Fibroblast of lung (primary cell): ENCODE results near the gene POLQ.

ENCODE experiments used
- EZH2 ChIP-seq: IDR thresholded peaks from 2 replicates; pipeline ENCODE4 v1.5.1; 2012; ENCODE audit warnings: low read length, control low read depth, mild to moderate bottlenecking; ENCODE audit errors: missing control alignments
- TF ChIP-seq, protein P1 (sequence below), 2 donors: IDR thresholded peaks in 1 of 2; conservative IDR thresholded peaks in 1 of 2; 1 replicate in 1 of 2; 2 replicates in 1 of 2; pipeline ENCODE4 v1.5.1; 2011 to 2012; ENCODE audit warnings: low read length in 2 of 2, control low read depth in 1 of 2, inconsistent platforms in 1 of 2, low read depth in 1 of 2, mild to moderate bottlenecking in 1 of 2

DNA sequence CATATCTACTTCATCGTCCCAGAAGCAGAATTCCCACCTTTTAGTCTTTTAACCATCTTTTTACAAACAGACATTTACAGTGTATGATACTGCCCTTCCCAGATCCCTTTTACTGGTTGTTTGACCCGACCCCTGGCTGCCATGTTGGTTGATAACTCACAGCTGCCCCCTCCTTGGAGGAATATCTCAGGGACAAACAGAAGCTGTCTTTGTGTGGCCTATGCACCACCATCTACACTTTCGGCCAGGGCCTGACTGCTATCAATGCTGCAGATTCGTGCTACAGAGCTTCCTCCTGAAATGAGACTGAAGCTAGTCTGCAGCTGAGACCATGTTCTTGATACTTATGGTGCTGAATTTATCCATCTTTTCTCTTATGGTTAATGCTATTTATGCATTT lies 6.6 kb upstream of the POLQ start:
- TF ChIP-seq, protein P1, sequence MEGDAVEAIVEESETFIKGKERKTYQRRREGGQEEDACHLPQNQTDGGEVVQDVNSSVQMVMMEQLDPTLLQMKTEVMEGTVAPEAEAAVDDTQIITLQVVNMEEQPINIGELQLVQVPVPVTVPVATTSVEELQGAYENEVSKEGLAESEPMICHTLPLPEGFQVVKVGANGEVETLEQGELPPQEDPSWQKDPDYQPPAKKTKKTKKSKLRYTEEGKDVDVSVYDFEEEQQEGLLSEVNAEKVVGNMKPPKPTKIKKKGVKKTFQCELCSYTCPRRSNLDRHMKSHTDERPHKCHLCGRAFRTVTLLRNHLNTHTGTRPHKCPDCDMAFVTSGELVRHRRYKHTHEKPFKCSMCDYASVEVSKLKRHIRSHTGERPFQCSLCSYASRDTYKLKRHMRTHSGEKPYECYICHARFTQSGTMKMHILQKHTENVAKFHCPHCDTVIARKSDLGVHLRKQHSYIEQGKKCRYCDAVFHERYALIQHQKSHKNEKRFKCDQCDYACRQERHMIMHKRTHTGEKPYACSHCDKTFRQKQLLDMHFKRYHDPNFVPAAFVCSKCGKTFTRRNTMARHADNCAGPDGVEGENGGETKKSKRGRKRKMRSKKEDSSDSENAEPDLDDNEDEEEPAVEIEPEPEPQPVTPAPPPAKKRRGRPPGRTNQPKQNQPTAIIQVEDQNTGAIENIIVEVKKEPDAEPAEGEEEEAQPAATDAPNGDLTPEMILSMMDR (conservative IDR thresholded peaks at IDR 0.05 in 1 of 2, IDR thresholded peaks at IDR 0.05 in 1 of 2; ENCODE audit: low read depth in 1 of 2, low read length in 2 of 2) = no peak
- no peak for TF ChIP-seq EZH2
